ENCODE measurements around the gene TFEB.
"Not testable (repeated sequence)": the region's sequence is repeated elsewhere in the genome, so short reads cannot be mapped to it uniquely, and the experiment has no call there.

The TFEB gene

GRCh38 chr6:41735427-41736185 is at the start of gene TFEB:
TSS of gene TFEB (minus strand) at chr6:41735608. CDS start at chr6:41691213, 44,395 bp downstream.
- DNase-seq: peak; percentile 94

DNA sequence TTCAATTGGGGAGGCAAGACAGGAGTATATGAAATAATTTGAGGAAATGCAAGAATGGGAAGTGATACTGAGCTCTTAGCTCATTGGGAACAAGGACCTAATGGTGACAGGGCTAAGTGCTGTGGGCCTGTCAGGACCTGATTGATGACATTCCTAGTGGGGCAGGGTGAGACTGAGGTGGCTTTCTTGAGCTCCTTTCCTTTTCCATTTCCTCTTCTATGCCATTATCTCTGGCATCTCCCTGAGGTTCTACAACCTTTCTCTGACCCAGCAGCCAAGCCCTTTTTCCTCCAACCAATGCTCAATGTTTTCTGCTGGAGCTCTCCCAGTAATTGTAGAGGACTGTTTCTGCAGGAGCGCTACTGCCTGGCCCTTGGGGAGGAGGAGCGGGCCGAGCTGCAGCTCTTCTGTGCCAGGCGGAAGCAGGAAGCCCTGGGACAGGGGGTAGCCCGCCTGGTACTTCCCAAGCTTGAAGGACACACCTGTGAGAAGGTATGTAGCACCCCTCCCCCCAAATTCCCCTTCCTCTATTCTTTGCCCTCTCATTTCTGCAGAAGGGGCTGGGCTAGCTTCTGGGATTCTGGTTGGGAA is 49.3 kb upstream of the TFEB start:
- DNase-seq: no peak

DNA sequence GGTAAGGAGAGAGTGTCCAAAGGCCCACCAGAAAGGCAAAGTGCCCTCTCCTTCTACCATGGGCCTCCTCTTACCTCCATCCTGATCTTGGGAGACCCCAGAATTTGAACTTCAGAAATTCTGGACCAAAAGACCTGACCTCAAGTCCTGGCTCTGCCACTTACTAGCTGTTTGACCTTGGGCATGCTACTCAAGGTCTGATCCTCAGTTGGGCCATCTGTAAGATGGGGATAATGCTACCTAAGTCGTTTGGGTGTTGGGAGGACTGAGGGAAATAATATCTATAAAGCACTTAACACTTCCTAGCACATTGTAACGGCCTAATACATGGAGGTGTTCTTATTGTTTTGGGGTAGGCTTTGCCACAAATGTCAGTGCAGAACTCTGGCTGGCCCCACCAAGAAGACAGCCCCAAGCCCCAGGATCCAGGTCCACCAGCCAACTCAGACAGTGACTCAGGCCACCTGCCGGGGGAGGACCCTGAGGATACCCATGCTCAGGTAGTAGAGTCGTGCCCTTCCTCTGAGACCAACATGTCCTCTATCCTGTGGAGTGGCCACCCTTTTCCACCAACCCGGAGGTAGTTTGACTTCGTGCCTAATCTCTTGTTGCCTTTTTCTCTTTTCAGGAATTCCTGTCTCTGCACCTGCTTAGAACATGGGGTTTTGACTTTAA is 47.8 kb upstream of the TFEB start:
- DNase-seq: no peak

GRCh38 chr6:41781366-41781730 is 45.9 kb upstream of the TFEB start:
- no peak for DNase-seq

GRCh38 chr6:41780551-41781365 is 45.4 kb upstream of the TFEB start, which contains the start of gene PRICKLE4:
TSS of gene PRICKLE4 (plus strand) at chr6:41780782. CDS start at chr6:41783474, 2,692 bp downstream.
- DNase-seq: no peak

GRCh38 chr6:41779788-41780550 is 44.6 kb upstream of the TFEB start, which contains the start of gene FRS3:
TSS of gene FRS3 (minus strand) at chr6:41779900. CDS start at chr6:41776987, 2,913 bp downstream.
- DNase-seq: peak; percentile 99

DNA sequence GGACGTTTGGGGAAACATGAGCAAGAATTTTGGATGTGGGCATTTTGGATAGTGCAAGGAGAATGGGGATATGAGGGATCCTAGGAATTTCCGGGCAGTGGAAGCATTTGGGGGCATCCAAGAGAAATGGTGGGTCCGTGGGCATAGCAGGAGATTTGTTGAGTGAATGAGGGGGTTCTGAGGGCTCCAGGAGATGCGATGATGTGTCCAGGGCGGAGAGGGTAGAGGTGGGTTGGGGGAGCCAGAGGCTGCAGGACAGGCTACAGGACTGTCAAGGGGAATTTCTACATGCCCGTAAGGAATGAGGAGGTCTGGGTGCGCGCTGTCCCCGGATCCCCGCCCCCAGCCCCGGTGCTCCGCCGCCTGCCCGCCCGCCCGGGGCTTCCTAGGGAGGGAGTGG is 43.9 kb upstream of the TFEB start:
- no peak for DNase-seq

GRCh38 chr6:41778895-41779294 is 43.5 kb upstream of the TFEB start:
- DNase-seq: no peak

DNA sequence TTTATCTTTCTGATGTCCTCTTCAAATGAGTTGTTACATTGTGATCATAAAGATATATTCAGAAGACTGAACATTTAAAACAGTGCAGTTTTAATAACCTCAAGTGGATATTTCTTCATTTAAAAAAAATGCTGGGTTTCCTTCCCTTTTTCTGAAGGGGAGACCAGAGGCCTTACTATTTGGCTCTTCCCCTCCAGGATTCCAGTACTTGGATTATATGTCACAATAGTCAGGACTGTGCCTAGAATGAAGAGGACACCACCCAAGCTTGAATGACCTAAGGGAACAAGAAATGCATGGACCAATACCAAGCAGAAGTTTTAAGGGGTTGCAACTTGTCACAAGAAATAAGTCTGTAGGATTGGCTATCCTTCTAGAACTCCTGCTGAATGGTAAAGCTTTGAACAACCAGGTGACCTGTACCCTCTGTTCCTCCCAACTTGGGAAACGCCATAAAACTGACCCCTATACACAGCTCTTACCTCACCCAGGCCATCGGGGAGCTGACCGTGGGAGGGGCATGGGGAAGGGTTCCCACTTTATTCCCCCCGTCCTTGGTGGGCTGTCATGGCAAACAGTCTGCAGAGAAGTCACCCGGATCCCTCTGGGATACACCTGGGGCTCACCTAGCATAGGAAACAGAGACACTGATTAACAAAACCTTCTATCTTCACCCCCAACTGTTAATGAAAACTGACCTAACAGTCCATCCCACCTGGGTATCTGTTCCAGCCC is 42.3 kb upstream of the TFEB start:
- DNase-seq: no peak

DNA sequence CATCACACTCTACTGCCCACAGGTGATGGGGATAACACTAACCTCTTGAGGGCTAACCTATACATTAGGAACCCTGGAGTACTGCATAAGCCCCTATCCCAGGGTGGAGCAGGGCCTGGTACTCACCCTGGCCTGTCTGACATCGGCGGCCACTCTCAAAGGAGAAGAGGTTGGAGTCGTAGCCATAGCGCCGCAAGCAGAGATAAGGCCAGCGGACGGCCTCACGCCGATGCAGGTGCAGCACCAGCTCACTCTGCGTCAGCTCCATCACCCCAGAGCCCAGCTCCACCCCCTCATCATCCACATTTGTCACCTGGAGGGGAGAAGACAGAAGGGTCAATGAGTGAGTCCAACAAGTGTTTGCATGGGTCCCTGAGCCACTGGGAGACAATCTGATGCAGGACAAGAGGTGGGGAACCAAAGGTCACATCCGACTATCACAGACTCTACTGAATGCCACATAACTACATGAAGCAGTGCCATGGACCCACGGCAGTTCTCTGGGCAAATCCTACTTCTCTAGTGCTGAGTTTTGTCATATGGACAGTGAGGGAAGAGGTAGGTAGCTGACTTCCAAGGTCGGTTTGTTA is 40.0 kb upstream of the TFEB start:
- DNase-seq: no peak

DNA sequence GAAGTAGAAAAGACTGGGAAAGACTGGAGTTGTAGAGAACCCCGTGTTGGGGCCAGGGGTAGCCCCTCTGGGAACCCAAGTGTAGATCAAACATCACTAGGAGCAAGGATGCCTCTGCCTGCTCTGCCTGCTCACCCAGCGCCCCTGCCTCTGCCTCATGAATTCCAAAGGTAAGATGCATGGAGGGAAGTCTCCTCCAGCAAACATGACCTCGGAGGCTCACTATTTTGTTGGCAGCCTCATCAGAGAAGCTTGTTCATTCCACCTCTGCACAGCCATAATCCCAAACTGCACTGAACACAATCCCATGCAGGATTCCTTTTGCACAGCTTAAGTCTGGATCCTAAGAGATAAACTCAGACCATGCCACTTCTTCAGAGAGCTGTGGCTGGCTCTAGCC is 39.4 kb upstream of the TFEB start:
- DNase-seq: no peak

GRCh38 chr6:41771058-41771983 is 35.9 kb upstream of the TFEB start:
- DNase-seq: no peak

DNA sequence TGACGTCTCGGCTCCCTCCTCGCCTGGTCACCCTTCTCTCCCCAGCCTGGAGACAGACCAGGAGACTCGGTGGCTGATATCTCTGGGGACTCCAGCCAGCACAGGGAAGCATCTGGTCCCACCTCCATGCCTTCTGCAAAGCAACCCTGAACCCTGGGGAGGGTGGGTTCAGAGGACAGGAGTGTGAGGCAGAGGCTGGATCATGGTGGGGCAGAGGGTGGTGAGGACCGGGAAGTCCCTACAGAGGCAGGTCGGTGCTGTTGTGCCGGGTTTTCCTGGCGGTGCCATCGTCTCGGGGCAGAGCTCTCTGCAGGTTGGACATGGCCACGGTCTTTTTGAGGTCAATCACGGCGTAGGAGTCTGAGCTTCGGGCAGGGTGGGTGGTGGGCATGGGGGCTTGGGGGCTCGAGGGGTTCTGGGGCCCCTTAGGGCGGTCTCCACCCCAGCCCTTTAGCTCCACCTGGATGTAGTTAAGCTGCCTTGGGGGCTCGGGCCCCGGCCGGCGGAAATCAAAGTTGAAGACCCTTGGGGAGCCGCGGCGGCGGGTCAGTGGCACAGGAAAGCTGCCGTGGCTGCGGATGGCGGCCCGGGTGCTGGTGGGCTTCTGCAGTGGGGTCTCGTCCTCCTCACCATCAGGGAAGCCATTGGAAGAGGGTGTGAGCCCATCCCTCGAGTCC is 35.1 kb upstream of the TFEB start:
- DNase-seq: no peak

DNA sequence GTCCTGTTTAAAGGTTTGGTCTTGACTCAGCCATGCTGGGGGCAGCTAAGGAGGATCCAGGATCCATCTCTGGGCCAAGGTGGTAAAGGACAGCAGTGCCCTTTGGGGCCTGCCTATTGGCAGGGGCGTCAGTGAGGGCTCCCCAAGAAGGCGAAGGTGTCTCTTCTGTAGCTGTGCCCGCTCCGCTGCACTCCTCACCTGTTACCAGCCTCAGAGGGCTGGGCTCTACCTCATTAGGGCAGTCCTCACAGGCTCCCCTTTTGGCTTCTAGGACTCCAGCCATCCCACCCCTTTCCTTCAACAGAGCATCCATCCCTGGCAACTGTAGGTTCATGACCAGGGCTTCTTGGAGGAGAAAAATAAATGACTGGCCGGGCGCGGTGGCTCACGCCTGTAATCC is 34.0 kb upstream of the TFEB start:
- DNase-seq: no peak

- DNase-seq: no peak
Measured at GRCh38 chr6:41768545-41769308, 33.3 kb upstream of the TFEB start.

DNA sequence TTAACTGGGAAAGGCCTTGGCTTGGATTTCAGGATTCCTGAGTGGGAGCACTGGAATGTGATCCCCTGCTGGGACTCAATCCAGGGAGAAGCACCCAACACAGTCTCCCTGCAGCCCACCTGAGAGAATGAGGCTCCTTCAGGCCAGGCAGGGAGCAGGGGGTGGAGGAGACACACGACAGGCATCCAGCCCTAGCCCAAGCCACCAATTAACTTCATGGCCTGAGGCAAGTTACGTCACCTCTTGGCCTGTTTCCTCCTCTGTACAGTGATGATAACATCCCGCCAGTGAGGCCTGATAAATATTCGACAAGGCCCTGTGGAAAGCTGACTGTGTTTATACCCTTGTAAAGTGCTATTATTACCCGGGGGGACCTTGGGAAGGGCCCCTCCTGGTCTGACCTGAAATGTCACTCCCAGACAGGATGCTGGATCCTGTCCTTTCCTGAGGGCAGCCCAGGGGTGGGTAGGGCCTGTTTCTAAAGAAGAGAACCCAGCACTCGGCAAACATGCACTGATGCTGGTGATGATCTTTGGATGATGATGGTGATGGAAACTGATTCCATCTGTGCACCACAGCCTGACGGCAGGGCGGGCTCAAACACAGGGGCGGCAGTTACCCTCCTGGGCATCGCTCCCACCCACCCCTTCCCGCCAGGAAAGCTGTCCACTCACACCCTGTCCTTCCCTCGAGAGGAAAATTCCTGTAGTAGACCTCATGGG is 31.9 kb upstream of the TFEB start:
- DNase-seq: no peak

DNA sequence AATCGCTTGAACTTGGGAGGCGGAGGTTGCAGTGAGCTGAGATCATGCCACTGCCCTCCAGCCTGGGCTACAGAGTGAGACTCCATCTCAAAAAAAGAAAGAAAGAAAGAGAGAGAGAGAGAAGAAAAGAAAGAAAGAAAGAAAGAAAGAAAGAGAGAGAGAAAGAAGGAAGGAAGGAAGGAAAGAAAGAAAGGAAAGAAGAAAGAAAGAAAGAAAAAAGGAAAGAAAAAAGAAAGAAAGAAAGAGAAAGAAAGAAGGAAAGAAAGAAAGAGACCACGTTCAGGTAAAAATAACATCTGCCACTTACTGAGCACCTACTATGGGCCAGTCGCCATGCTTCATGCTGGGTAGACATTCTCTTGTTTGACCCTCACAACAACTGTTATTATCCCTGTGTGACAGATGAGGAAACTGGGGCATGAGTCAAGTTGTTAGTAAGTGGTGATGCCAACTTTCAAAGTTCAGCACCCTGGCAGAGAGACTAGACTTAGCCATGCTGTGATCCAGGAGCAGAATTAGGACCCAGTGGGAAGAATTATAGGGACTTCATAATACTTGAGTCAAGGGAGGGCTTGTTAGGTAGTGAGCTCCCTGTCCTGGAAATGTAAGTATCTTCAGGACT is 30.7 kb upstream of the TFEB start:
- not testable (repeated sequence) for DNase-seq
